ENCODE results near the gene FGF11. TPM values are rescaled to one million over a fixed set of nuclear protein-coding genes. Genes with fewer than 3 reads are reported as not detected.

FGF11 gene
- total RNA-seq, 1 experiment from 2014 or later = 24.2 TPM

GRCh38 chr17:7407082-7407481 lies 32.2 kb upstream of the FGF11 start:
- DNase-seq (ENCODE audit: low spot score) = no peak
- in situ Hi-C loops (cut with HindIII; ENCODE audit: low sequenced_read_pairs) = no loop called here

- in situ Hi-C loops (cut with HindIII; ENCODE audit: low sequenced_read_pairs) = no loop called here
- DNase-seq (ENCODE audit: low spot score) = no peak
Observed at GRCh38 chr17:7407485-7408251, 31.6 kb upstream of the FGF11 start, which contains the start of gene NLGN2. NLGN2 (plus strand) TSS chr17:7407845; CDS start chr17:7408256, 411 bp downstream.

- in situ Hi-C loops (cut with HindIII; ENCODE audit: low sequenced_read_pairs) = no loop called here
- DNase-seq (ENCODE audit: low spot score) = no peak
Observed at GRCh38 chr17:7408252-7408727, 31.0 kb upstream of the FGF11 start.

GRCh38 chr17:7408863-7409262 lies 30.4 kb upstream of the FGF11 start:
- DNase-seq (ENCODE audit: low spot score) = no peak
- in situ Hi-C loops (cut with HindIII; ENCODE audit: low sequenced_read_pairs) = no loop called here

GRCh38 chr17:7409716-7410115 lies 29.6 kb upstream of the FGF11 start:
- in situ Hi-C loops (cut with HindIII; ENCODE audit: low sequenced_read_pairs) = no loop called here
- DNase-seq (ENCODE audit: low spot score) = no peak

- DNase-seq (ENCODE audit: low spot score) = no peak
- in situ Hi-C loops (cut with HindIII; ENCODE audit: low sequenced_read_pairs) = no loop called here
Observed at GRCh38 chr17:7410634-7411426, 28.5 kb upstream of the FGF11 start.

GRCh38 chr17:7411427-7411750 lies 27.9 kb upstream of the FGF11 start:
- DNase-seq (ENCODE audit: low spot score) = no peak
- in situ Hi-C loops (cut with HindIII; ENCODE audit: low sequenced_read_pairs) = no loop called here

GRCh38 chr17:7413346-7413985 lies 25.8 kb upstream of the FGF11 start:
- in situ Hi-C loops (cut with HindIII; ENCODE audit: low sequenced_read_pairs) = no loop called here

GRCh38 chr17:7414837-7415236 lies 24.5 kb upstream of the FGF11 start:
- in situ Hi-C loops (cut with HindIII; ENCODE audit: low sequenced_read_pairs) = no loop called here

More at GRCh38 chr17:7413346-7413985, 25.8 kb upstream of the FGF11 start:
- DNase-seq (ENCODE audit: low spot score) = peak; percentile 34

GRCh38 chr17:7415784-7416183 lies 23.5 kb upstream of the FGF11 start:
- DNase-seq (ENCODE audit: low spot score) = no peak
- in situ Hi-C loops (cut with HindIII; ENCODE audit: low sequenced_read_pairs) = no loop called here

More at GRCh38 chr17:7414837-7415236, 24.5 kb upstream of the FGF11 start:
- no peak for DNase-seq (ENCODE audit: low spot score)

GRCh38 chr17:7416323-7416722 lies 23.0 kb upstream of the FGF11 start:
- no peak for DNase-seq (ENCODE audit: low spot score)
- in situ Hi-C loops (cut with HindIII; ENCODE audit: low sequenced_read_pairs) = no loop called here

GRCh38 chr17:7417056-7417655 lies 22.2 kb upstream of the FGF11 start:
- DNase-seq (ENCODE audit: low spot score) = no peak
- in situ Hi-C loops (cut with HindIII; ENCODE audit: low sequenced_read_pairs) = no loop called here

GRCh38 chr17:7418472-7419152 lies 20.7 kb upstream of the FGF11 start:
- DNase-seq (ENCODE audit: low spot score) = no peak
- in situ Hi-C loops (cut with HindIII; ENCODE audit: low sequenced_read_pairs) = no loop called here

GRCh38 chr17:7419819-7420610 lies 19.3 kb upstream of the FGF11 start, which contains the start of gene SPEM1:
SPEM1 (plus strand) TSS chr17:7420324; CDS start chr17:7420385, 61 bp downstream.
- no peak for DNase-seq (ENCODE audit: low spot score)
- in situ Hi-C loops (cut with HindIII; ENCODE audit: low sequenced_read_pairs) = no loop called here

GRCh38 chr17:7421186-7421585 lies 18.1 kb upstream of the FGF11 start:
- in situ Hi-C loops (cut with HindIII; ENCODE audit: low sequenced_read_pairs) = no loop called here
- DNase-seq (ENCODE audit: low spot score) = no peak

- in situ Hi-C loops (cut with HindIII; ENCODE audit: low sequenced_read_pairs) = no loop called here
- no peak for DNase-seq (ENCODE audit: low spot score)
Observed at GRCh38 chr17:7423679-7424078, 15.6 kb upstream of the FGF11 start.

- in situ Hi-C loops (cut with HindIII; ENCODE audit: low sequenced_read_pairs) = no loop called here
Observed at GRCh38 chr17:7425316-7425715, 14.0 kb upstream of the FGF11 start, which contains the start of gene SPEM2. SPEM2 (plus strand) TSS chr17:7425616; CDS start chr17:7425689, 73 bp downstream.

GRCh38 chr17:7425756-7426155 lies 13.6 kb upstream of the FGF11 start:
- in situ Hi-C loops (cut with HindIII; ENCODE audit: low sequenced_read_pairs) = no loop called here
- no peak for DNase-seq (ENCODE audit: low spot score)

More at GRCh38 chr17:7425316-7425715, 14.0 kb upstream of the FGF11 start, which contains the start of gene SPEM2:
- no peak for DNase-seq (ENCODE audit: low spot score)
